Measurements from ENCODE around the gene TMEFF1.

- TF ChIP-seq POLR2A (IDR thresholded peaks at IDR 0.05): no peak
- TF ChIP-seq CTCF (IDR thresholded peaks at IDR 0.05): no peak
- TF ChIP-seq POLR2AphosphoS5 (IDR thresholded peaks at IDR 0.05): no peak
Measured at GRCh38 chr9:100449420-100449819, 23.5 kb upstream of the TMEFF1 start.

All from gastroesophageal sphincter (tissue), 3 donors.